Thoracic aorta (tissue), 2 donors: Measurements from ENCODE around the gene HTR4. TPM values are rescaled to one million over a fixed set of nuclear protein-coding genes. Genes with fewer than 3 reads are reported as not detected.
A peak's percentile ranks its signal among the peaks of the same experiment; 100 is the strongest.
"Not testable (repeated sequence)": the region's sequence is repeated elsewhere in the genome, so short reads cannot be mapped to it uniquely, and the experiment has no call there.

Experiments used
- ATAC-seq: fragments of 150-250 bp; one replicate; pipeline ENCODE4 v1.8.0; 2017; ENCODE audit warnings: low read depth; ENCODE audit not compliant: insufficient number of reproducible peaks, low FRiP score
- DNase-seq: peaks from one replicate; pipeline ENCODE4 v3.0.0-alpha.2; 2020; ENCODE audit warnings: low spot score
- H3K27ac ChIP-seq, 2 donors: fragments of 200-600 bp; sonication (generic); 1 replicate in 1 of 2; 2 replicates in 1 of 2; pipeline ENCODE4 v1.5.1; 2016; ENCODE audit warnings: mild to moderate bottlenecking in 2 of 2, moderate library complexity in 2 of 2
- H3K27me3 ChIP-seq: fragments of 200-600 bp; sonication (generic); replicated peaks from 2 replicates; pipeline ENCODE4 v1.6.0; 2016; ENCODE audit warnings: mild to moderate bottlenecking; ENCODE audit not compliant: insufficient read depth
- H3K36me3 ChIP-seq: fragments of 200-600 bp; sonication (generic); one replicate; pipeline ENCODE4 v1.5.1; 2016
- H3K4me1 ChIP-seq, 2 donors: fragments of 200-600 bp; sonication (generic); 1 replicate in 1 of 2; 2 replicates in 1 of 2; pipeline versions ENCODE4 v1.5.1 to v1.6.0; 2016; ENCODE audit warnings: low read depth in 2 of 2, mild to moderate bottlenecking in 1 of 2; ENCODE audit not compliant: control insufficient read depth in 1 of 2
- H3K4me3 ChIP-seq: fragments of 200-600 bp; sonication (generic); 2 replicates; pipeline ENCODE4 v1.5.1; 2016; ENCODE audit warnings: mild to moderate bottlenecking
- H3K9me3 ChIP-seq: fragments of 200-600 bp; sonication (generic); 2 replicates; pipeline ENCODE4 v1.5.1; 2016
- CTCF ChIP-seq: fragments of 200-600 bp; sonication (generic); IDR thresholded peaks from one replicate; pipeline ENCODE4 v1.5.1; 2019; ENCODE audit warnings: antibody characterized with exemption
- total RNA-seq, 2 donors: library from RNA; depleted of rRNA; stranded (reverse); fragments of >200 nt; gene quantifications; one replicate each; pipeline versions ENCODE4 v1.1.0 to v1.2.3, GENCODE V29; 2016

HTR4 gene
- total RNA-seq, 2 donors from 2014 or later, result 3.9 to 7.8 TPM

DNA sequence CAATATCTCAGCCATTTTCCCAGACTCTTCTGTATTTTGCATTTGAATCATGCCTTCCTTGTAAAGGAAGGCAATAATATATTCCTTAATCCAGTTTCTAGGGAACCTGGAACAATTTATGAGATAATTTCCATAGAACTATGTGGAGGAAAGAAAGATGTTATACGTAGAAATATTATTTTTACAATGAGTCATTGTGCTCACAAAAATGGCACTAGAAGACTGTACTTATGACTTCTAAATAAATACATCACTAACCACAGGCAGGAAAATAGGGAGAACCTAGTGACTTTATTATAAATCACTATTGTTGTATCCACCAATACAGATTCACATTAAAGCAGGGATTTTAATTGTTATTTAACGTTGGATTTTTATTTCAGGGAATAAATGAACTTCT lies 182.9 kb downstream of the HTR4 start:
- Histone ChIP-seq H3K27ac (peak overlapping the region in 1 of 2 donors; percentile 63), H3K4me1 (peaks cover 3 to 31% of the 10 kb centered on the region in 2 donors), H3K4me3 (no peak overlapping the region), H3K36me3 (no peaks in the 10 kb centered on the region), H3K27me3 (no peaks in the 10 kb centered on the region), H3K9me3 (no peaks in the 10 kb centered on the region)
- TF ChIP-seq CTCF, result no peak
- ATAC-seq, result no peak
- DNase-seq, result no peak

- Histone ChIP-seq H3K9me3 (no peaks in the 10 kb centered on the region), H3K27me3 (no peaks in the 10 kb centered on the region), H3K4me3 (no peak overlapping the region), H3K27ac (peak overlapping the region; percentile 56 to 63), H3K4me1 (peaks cover 12 to 43% of the 10 kb centered on the region in 2 donors), H3K36me3 (no peaks in the 10 kb centered on the region)
- ATAC-seq (peak; percentile 58), DNase-seq (peak; percentile 14)
- no peak for TF ChIP-seq CTCF
Measured at GRCh38 chr5:148469501-148469935, 184.8 kb downstream of the HTR4 start.

DNA sequence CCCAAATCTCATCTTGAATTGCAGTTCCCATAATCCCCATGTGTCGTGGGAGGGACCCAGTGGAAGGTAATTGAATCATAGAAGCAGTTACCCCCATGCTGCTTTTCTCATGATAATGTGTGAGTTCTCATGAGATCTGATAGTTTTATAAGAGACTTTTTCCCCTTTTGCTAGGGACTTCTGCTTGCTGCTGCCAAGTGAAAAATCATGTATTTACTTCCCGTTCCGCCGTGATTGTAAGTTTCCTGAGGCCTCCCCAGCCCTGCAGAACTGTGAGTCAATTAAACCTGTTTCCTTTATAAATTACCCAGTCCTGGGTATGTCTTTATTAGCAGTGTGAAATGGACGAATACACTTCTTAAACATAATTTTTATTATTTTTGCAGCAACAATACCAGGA lies 185.6 kb downstream of the HTR4 start:
- H3K36me3 ChIP-seq, ATAC-seq, H3K9me3 ChIP-seq, H3K27me3 ChIP-seq, H3K4me3 ChIP-seq, DNase-seq: not testable (repeated sequence)
- peaks cover 12 to 43% of the 10 kb centered on the region in 2 donors for H3K4me1 ChIP-seq
- H3K27ac ChIP-seq, result peak overlapping the region; percentile 56 to 63

GRCh38 chr5:148467958-148468357 lies 186.4 kb downstream of the HTR4 start:
- no peak for TF ChIP-seq CTCF
- Histone ChIP-seq H3K36me3 (no peaks in the 10 kb centered on the region), H3K4me3 (no peak overlapping the region), H3K9me3 (no peaks in the 10 kb centered on the region), H3K27me3 (no peaks in the 10 kb centered on the region), H3K4me1 (peaks cover 12 to 36% of the 10 kb centered on the region in 2 donors), H3K27ac (peak overlapping the region in 1 of 2 donors; percentile 63)
- DNase-seq, result no peak
- ATAC-seq, result no peak

DNA sequence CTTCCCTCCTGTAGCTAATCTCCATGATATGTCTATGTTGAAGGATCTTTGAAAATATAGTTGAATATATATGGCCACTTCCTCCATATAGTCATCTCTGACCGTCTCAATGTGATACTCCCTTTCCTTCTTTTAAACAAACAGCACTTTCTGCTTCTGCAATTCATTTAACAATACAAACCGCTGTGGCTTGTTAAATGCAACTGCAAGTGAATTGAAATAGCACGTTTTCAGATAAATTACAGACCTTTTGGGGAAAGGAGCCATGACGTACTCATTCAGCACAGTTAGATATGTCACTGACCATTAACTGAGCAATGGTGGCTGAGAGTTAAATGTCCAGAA lies 188.1 kb downstream of the HTR4 start:
- H3K4me3 ChIP-seq, result peak overlapping the region; percentile 34
- no peaks in the 10 kb centered on the region for H3K9me3 ChIP-seq
- peaks cover 12 to 35% of the 10 kb centered on the region in 2 donors for H3K4me1 ChIP-seq
- no peaks in the 10 kb centered on the region for H3K36me3 ChIP-seq
- TF ChIP-seq CTCF, result no peak
- ATAC-seq, result no peak
- DNase-seq, result no peak
- H3K27ac ChIP-seq, result peak overlapping the region in 1 of 2 donors; percentile 39
- no peaks in the 10 kb centered on the region for H3K27me3 ChIP-seq
